ENCODE data around the gene KIAA1755.

Gene KIAA1755

DNA sequence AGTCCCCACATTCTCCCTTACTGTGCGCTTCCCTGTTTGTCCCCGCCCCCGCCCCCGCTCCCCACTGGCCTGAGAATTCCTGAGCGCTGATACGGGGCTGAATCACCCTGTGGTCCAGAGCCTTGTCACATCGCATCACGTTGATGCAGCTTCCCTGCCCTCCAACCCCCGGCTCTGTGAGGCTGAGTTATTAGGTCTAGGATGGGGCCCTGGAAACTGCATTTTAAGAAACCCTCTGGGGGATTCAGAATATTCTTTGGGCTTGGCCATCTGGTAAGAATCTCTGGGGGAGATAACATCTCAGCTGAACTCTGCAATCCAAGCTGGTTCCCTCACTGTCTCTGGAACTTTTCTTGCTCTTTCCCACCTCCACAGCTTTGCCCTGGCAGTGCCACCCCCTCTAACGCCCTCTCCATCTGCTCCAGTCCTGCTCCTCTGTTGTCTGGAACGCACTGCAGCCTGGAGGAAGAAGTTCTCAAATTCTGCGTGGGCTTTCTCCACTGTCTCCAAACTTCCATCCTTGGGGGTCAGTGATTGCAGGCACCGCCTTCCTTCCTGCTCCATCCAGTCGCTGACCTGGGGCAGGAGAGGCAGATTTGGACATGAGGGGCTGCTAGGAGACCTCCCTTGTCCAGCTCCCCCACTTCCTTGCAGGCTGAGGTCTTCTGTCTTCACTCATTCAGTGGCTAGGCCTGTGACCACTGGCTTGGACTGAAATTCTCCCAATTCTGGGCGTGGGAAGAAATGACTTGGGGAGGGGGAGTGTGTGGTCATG is 42.6 kb downstream of the KIAA1755 start:
- DNase-seq (ENCODE audit: low read depth), result no peak

DNA sequence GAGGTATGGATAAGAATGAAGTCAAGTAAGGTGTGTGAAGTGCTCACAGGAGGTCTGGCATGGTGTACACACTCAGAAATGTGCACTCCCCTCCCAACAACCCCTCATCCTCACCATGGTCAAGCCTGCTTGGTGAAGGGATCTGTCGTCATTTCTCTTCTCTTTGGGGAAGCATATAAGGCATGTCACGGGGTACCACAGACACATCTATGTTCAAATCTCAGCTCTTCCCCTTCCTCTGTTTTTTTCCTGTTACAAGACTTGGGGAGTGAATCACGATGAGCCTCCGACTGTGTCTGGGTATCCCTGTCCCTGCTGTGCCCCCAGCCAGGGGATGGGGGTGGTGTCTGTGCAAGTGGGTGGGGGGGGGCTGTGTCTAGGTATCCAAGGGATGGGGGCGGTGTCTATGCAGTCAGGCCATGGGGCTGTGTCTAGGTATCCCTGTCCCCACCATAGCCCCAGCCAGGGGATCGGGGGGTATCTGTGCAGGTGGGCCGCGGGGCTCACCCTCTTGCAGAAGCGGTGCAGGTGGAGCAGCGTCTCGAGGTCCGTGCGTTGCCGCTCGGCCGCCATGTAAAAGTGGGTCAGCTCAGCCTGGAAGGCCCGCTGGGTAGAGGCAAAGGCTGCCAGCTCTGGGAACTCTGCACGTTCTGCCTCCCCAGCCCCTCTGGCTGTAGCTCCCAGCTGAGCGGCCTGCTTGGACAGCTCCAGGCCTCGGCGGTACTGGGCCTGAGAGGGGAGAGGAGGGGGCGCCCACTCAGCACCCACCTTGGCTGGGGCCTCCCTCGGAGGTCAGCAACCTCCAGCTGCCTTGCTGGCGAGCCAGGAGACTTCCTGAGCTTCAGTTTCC is 43.6 kb downstream of the KIAA1755 start:
- DNase-seq (ENCODE audit: low read depth), result no peak

GRCh38 chr20:38216201-38216600 is 44.3 kb downstream of the KIAA1755 start:
- DNase-seq (ENCODE audit: low read depth), result no peak

GRCh38 chr20:38215194-38216182 is 45.0 kb downstream of the KIAA1755 start:
- DNase-seq (ENCODE audit: low read depth), result no peak

DNA sequence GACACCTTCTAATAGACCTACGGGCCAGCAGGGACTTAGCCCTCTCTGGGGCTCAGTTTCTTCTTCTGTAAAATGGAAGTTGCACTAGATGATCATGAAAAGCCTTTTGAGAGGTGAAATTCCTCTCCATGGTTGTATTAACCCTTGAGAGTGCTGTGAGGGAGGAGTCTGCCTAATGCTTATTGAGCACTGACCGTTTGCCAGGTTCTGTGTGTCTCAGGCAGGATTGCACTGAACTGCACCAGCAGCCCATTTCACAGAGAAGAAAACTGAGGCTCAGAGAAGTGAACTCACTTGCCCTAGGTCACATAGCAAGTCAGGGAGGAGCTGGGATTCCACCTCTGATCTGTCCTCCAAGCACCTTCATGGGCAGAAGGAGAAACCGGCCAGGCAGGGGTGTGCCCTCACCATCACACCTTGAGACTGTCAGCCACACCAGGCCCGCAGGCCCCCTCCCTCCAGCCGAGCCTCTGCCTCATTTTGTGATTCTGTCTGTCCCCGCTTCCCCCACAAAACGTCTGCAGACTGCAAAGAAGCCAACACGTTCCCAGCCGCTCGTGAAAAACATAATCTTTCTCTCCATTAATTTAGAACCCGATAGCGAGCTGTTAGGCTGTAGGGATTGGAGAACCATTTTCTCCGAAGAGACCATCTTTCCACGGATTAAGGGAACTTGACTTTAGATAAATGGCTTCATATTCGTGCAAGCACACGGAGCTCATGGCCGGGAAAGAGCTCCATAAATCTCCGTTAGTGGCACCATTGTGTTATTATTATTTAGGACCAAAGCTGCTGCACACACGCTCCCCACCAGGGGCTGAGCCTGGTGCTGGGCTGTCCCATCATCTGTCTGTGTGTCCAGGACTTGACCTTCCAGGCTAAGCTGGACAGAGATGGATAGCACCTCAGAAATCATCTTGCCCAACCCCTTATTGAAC is 46.0 kb downstream of the KIAA1755 start:
- DNase-seq (ENCODE audit: low read depth), result no peak

DNA sequence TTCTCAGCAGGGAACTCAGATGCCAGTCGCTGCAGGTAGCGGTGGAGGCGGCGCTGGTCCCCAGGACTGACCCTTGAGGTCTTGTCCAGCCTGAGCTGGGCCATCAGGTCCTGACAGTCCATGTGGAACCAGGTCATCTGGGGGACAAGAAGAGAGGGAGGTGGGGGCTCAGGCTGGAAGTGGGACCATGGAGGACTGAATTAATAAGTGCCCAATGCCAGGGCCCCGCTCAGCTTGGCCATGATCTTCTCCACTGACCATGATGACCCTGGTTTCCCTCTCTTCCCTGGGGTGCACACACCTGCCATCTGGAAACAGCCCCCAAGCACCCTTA is 47.0 kb downstream of the KIAA1755 start:
- no peak for DNase-seq (ENCODE audit: low read depth)

DNA sequence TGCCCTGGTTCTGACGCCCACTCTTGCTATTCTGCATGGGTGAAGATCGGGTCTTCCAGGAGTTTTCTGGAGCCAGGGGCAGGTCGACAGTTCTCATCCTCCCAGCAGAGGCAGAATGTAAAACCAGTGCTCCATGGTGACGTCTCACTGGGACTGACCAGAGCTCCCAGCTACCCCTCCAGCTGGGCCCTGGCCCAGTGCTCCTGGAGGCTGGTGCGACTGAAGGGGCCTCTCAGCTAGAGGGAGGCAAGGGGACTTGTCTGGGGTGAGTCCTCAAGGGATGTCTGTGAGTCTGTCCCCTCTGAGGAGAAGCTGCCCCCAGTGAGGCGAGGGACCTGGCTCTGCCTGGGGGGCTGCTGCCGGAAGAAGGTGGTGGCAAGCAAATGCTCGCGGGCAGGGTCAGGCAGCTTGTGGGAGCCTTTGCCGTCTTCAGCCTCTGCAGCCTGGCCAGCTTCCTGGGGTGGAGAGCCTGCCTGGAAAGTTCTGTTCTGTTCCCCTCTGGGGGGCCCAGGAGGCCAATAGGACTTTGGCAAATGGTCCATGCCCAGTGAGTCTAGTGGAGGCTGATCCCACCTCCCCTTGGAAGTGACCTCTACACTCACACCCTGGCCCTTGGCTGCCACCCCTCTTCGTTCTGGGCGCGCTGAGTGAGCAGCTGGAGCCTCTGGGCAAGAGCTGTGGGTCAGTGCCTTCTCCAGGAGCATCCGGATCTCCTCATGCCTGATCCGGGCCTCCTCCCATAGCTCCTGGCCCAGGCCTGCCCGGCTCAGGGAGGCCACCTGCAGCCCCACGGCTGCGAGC is 47.5 kb downstream of the KIAA1755 start:
- no peak for DNase-seq (ENCODE audit: low read depth)

- DNase-seq (ENCODE audit: low read depth), result no peak
Measured at GRCh38 chr20:38211200-38212097, 49.1 kb downstream of the KIAA1755 start.

DNA sequence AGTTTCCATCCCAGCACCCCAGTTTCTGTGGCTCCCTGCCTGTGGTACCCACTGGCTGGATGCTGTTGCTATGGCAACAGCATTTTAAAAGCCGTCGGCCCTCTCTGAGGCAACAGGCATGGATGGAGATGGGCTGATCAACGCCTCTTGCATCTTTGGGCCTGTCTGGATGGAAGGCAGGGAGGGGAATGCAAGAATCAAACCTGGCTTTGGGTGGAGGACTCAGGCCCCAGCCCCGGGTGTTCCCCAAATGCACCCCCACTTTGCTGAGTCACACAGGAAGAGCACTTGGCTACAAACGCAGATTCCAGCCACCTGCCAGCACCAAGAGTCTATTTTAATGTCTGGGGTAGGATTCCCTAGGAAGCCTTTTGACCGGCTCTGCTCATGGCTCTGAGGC is 49.8 kb downstream of the KIAA1755 start:
- no peak for DNase-seq (ENCODE audit: low read depth)

DNA sequence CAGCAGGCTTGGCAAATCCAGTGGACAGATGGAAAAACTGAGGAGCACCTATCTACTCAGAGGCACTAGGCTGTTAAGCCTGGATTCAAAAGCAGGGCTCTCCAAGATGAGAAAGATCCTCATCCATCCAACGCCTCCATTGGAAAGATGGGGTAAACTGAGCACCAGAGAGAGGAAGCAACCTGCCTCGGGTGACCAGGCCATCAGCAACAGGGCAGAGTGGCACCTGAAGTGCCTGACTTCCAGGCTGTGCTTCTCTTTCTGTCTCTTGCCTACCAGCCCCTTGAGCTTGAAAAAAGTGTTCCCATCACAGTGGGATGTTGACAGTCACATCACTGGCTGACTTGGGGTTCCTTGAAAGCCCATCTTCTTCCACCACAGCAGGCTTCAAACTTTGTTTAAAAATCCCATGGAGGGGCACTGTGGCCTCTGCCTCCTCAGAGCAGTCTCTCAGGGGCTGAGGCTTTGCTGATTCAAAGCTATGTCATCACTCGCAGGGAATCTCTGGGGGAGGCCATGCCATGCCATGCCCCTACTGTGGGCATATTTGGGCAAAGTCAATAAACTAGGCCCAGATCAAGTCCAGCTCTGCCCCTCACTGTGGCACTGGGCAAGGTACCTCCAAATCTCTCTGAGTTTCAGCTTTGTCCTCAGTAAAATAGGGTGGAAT is 50.7 kb downstream of the KIAA1755 start:
- no peak for DNase-seq (ENCODE audit: low read depth)

GRCh38 chr20:38209054-38209675 is 51.4 kb downstream of the KIAA1755 start:
- DNase-seq (ENCODE audit: low read depth), result no peak

GRCh38 chr20:38208523-38208922 is 52.0 kb downstream of the KIAA1755 start:
- no peak for DNase-seq (ENCODE audit: low read depth)

DNA sequence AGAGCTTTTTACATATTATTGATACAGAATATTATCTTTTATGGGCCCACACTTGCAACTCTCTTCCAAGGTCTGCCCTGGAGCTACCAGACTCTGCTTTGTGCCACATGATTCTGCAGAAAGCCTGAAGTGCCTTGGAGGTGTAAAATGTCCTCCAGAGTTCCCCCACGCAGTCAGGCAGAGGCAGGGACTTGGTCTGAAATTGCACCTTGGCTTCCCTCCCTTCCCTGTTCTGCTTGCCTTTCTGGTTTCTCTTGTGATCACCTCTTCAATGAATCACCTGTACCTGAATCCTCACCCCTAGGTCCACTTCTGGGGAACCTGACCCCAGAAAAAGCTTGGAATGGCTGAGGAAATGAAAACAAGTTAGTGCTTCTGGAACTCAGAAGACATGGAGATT is 52.4 kb downstream of the KIAA1755 start:
- DNase-seq (ENCODE audit: low read depth), result no peak

DNA sequence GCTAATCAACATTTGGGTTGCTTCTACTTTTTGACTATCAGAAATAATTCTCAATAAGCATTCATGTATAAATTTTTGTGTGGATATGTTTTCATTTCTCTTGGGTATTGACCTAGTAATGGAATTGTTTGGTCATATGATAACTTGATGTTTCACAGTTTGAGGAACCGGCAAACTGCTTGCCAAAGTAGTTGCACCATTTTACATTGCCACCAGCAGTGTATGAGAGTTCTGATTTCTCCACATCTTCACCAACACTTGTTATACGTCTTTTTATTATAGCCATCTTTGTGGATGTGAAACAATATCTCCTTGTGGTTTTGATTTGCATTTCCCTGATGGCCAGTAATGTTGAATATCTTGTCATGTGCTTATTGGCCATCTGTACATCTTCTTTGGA is 52.9 kb downstream of the KIAA1755 start:
- no peak for DNase-seq (ENCODE audit: low read depth)

DNA sequence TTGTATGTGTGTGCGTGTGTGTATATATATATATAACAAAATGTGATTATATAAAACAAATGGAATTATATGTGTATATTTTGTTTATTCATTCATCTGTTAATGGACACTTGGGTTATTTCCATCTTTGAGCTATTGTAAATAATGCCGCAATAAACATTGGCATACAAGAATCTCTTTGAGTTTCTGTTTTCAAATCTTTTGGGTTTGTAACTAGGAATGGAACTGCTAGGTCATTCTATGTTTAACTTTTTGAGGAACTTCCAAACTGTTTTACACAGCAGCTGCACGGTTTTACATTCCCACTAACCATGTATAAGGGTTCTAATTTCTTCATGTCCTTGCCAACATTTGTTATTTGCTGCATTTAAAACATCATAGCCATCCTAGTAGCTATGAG is 55.5 kb downstream of the KIAA1755 start:
- DNase-seq (ENCODE audit: low read depth), result no peak

GRCh38 chr20:38203981-38204357 is 56.6 kb downstream of the KIAA1755 start:
- no peak for DNase-seq (ENCODE audit: low read depth)

DNA sequence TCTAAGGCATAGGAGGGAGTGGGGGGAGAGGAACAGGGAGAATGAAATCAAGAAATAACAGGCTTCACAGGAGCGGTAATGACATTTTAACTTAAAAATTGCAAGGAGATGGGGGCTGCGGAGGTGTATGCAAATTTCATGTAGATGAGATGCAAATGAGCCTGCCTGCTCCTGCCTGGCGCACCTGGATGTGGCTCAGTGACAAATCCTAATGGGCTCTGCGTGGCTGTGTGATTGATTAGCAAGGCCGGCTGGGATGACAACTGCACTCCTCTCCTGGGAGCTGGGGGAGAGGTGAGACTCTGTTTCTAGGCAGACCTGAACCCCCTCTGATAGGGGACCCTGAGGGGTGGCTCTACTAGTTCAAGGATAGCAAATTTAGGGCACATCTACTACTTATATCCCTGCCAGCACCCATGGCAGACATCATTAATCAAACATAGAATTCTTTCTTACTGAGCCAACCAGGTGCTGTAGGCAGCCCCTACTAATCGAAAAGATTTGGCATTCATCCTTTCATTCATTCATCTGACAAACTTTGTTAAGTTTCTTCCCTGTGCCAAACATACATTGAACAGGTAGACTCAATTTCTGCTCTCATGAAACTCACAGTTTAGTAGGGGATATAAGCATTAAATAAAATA is 57.1 kb downstream of the KIAA1755 start:
- no peak for DNase-seq (ENCODE audit: low read depth)

GRCh38 chr20:38202982-38203293 is 57.6 kb downstream of the KIAA1755 start:
- DNase-seq (ENCODE audit: low read depth), result no peak

Data from stimulated activated CD8-positive, alpha-beta memory T cell treated with anti-CD3 and anti-CD28 coated beads, Interleukin-7, amount 100 ng/mL, for 24 hours (primary cell).